Renal pelvis (tissue), 4 donors: ENCODE results near the gene ITGA7. TPM values are rescaled to one million over a fixed set of nuclear protein-coding genes. Genes with fewer than 3 reads are reported as not detected.

Experiments
- DNase-seq: peaks from one replicate; pipeline ENCODE4 v3.0.0-alpha.2; 2013
- polyA plus RNA-seq, 3 donors: library from polyadenylated mRNA; unstranded; fragments of 120-200 nt; gene quantifications; one replicate each; pipeline ENCODE4 v1.2.1, GENCODE V29; 2013; ENCODE audit not compliant: insufficient read length in 3 of 3

Gene ITGA7
- polyA plus RNA-seq, 3 donors: 38.2 to 43.3 (median 38.9) TPM

GRCh38 chr12:55703901-55704761 lies 3.6 kb downstream of the ITGA7 start:
- DNase-seq: no peak

DNA sequence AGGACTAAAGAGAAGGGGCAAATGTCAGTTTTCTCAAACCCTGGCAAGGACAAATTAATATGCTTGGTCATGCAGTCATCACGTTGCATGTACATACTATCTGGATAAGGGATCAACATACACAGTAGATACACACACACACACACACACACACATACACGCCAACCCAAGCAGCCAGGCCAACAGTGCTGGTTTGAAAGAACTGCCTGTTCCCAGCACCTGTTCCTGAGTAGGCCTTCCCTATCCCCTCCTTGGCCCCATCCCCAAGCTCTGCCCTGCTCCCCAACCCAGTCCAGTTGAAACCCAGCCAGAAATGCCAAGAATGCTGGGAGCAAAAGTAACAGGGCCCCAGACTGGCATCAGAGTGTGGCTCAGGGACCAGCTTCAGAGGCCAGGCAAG lies 4.4 kb downstream of the ITGA7 start:
- no peak for DNase-seq

DNA sequence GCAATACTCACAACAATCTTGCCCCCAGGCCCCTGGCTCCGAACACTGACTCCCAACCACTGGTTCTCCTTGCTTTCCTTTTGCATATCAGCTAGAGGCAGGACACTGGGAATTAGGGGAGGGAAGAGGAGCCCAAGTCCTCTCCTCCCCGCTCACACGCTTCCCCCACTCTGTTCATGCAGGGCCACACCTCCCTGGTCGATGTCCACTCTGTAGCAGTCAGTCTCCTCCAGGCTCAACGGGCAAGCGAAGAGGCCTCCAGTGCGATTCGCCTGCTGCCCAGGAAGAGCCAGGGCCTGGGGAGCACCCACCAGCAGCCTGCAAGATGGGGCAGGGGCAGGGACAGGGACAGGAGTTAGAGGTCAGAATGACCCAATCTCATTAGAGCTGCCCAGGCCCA lies 4.8 kb downstream of the ITGA7 start:
- no peak for DNase-seq

- DNase-seq: no peak
Measured at GRCh38 chr12:55700255-55701018, 7.3 kb downstream of the ITGA7 start.

GRCh38 chr12:55699471-55700055 lies 8.1 kb downstream of the ITGA7 start:
- no peak for DNase-seq

DNA sequence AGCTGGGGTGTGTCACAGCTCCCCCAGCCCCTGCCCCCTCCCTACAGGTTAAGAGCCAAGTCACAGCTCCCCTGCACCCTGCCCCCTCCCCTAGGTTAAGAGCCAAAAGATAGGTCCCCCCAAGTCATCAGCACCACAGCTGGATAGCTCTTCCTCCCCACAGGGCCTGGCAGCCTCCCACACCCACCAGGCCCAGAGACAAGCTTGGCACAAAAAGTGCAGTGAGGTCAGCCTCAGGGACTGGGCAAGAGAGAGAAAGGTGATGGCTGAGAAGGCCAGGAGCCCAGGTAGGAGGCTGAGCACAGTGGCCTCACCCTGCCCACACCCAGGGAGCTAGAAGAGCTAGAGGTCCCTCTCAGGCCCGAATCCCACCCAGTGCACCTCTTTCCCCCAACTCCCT lies 8.7 kb downstream of the ITGA7 start:
- DNase-seq: no peak

DNA sequence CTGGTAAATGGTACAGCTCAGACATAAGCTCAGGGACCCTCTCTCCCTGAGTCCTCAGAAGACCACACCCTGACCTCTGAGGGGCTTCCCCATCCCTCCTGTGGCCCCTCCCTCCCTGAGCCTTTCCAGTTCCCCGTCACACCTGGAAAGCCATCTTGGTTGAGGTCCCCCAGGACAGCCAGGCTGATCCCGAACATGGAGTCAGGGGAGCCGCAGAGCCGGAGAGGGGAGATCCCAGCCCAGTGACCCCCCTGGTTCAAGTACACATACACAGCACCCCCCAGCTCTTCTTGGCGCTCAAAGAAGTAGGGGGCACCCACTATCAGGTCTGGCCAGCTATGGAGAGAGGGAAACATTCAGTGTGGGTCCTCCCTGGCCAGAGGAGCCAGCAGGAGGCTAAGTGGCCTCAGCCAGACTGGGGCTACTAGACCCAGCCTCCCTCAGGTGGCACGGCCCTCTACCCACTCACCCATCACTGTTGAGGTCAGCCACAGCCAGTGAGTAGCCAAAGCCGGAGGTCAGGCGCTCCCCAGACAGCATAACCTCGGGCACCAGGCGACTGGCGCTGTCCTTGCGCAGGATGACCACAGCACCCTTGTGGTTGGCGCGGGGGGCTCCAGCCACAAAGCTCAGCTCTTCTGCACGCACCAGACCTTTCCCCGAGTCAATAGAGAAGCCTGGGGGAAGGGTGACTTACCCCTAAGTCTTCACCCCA lies 9.3 kb downstream of the ITGA7 start:
- DNase-seq: no peak

DNA sequence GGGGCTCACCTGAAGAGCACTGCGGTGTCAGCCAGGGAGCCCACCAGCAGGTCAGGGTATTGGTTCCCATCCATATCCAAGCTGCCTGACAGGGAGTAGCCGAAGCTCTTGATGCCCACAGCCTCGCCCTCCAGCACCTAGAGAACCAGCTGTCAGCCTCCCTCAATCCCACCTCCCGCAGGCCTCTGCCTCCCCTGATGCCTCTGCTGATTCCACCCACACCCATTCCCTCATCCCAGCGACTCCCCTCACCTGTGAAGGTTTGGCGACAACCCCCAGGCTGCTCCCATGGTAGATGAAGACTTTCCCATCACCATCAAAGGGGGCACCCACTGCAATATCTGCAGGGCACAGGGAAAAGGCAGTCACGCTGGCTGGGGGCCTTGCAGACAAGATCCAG lies 10.0 kb downstream of the ITGA7 start:
- DNase-seq: no peak

DNA sequence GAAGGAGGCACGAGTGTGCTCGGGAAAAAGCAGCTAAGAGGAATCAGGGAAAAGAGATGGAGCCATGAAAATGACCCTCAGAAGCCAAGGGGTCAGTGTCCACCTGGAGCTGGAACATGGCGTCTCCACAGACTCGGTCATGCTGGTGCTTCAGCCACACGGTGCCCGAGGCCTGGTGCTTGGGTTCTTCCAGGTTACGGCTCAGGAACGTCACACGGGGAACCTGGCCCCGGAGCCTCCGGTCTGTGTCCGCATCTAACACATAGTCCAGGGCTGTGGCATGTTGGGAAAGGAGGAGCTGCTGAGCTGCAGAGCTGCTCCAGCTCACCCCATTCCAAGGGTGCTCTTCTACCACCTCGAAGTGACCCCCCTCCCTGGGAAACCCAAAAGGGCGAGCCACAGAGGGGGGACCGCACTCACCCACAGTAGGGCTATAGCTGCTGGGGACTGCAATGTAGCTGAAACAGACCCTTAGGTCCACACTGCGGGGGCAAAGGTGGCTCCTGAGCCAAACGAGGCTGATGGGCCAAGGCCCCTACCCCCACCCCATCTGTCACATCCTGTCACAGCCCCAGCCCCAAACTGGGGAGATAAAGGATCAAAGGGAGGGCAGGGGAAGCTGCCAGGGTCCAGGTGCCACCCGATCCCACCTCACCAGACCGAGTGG lies 10.8 kb downstream of the ITGA7 start:
- no peak for DNase-seq

DNA sequence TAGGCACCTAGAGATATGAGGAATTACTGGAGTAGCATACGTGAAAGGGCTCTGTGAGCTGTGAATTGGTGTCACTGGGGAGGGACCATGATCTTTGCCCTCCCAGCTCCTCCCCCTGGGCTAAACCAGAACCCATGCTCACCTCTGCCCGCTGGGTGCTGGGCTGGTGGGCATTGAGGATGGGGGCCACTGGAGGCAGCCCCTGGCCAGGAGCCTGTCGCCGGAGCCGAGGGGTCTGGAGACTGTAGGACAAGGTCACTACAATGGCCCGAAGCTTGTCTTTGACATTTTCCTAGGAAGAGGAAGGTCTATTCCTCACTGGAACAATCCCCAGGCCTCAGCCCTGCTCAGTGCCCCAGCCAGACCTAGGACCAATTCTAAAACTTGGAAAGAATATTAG lies 11.6 kb downstream of the ITGA7 start:
- DNase-seq: no peak

- DNase-seq: no peak
Measured at GRCh38 chr12:55695349-55695748, 12.4 kb downstream of the ITGA7 start.

DNA sequence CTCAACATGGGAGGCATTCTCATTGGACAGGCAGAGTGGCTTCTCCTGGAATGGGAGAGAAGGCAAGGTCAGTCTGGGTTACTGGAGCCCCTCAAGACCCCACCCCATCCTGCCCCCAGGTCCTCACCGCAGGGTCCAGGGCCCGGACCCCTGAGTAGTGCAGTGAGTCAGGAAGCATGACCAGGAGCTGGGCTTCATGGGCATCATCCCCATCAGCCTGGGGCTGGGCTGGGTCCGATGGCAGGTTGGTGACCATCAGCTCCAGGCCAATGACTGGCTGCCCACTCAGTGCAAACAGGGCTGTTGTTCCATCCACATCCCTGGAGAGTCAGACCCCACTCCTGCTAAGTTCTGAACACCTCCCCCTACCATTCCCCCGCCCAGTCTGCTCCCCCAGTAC lies 13.1 kb downstream of the ITGA7 start:
- no peak for DNase-seq

- no peak for DNase-seq
Measured at GRCh38 chr12:55694188-55694515, 13.6 kb downstream of the ITGA7 start.

DNA sequence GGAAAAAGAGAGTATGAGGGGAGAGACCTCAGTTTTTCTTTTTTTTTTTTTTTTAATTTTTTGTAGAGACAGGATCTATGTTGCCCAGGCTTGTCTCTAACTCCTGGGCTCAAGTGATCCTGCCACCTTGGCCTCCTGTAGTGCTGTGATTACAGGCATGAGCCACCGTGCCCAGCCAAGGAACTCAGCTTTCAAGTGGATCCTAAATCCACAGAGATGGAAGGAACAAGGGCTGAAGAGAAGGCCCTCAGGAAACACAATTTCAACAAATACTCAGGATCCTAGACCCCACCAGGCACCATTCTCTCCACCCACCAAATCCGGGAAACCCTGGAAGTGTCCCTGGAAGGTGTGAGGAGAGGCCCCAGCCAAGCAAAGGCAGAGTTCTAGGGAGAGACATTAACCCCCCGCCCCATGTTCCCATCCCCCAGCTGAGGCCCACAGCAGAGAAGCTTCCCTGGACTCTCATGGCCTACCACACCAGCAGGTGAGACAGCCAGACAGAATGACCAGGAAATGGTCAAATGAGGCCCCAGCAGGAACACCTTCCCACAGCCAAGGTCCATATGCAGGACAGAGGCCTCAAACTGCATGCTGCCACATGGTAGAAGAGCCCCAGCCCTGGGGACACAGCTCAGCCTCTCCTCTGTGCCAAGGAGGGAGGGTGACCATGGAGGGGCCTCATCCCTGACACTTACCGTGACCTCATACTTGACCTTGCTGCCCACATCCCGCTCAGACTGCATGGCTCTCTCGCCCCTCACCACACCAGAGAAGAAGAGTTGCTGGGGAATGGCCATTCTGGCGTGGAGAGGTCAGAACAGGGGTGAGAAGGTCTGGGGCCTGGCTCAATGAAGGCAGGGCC lies 14.1 kb downstream of the ITGA7 start:
- DNase-seq: no peak

- no peak for DNase-seq
Measured at GRCh38 chr12:55692631-55693322, 14.9 kb downstream of the ITGA7 start.

DNA sequence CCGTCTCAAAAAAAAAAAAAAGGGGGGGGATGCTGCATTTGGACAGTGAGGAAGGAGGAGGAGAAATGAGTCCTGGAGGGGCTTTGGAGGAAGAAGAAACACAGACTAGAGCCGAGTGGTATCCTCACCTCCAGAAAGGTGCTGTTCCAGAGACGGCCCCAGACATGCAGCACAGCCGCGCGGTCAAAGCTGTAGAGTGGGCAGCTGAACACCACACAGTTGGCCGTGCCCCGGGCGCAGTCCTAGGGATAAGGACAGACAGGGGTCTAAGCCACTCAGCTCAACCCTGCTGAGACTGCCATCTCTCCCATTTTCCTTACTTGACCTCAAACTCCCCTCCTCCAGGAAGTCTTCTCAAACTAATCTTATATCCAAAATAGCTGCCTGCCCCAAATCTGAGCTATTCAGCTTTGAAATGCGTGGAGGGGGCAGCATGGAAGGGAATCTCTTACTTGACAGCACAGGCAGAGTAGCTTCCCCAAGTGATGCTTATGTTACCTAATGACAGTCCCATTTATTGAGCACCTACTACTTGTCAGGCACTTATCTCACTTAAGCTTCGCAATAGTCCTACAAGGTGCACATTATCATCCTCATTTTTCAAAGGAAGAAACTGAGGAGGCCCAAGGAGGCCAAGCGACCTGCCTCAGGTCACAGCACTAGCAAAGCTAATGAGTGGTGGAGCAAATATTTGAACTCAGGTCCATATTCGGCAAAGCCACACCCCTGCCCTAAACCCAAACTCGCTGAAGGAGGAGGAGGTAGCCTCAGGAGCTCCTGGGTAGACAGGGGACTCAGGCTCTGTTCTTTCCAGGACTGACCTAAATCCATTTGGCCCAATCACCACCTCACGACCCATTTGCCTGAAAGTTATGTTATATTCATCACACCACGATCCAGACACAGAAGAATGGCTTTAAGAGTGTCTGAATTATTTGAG lies 18.7 kb downstream of the ITGA7 start:
- no peak for DNase-seq

DNA sequence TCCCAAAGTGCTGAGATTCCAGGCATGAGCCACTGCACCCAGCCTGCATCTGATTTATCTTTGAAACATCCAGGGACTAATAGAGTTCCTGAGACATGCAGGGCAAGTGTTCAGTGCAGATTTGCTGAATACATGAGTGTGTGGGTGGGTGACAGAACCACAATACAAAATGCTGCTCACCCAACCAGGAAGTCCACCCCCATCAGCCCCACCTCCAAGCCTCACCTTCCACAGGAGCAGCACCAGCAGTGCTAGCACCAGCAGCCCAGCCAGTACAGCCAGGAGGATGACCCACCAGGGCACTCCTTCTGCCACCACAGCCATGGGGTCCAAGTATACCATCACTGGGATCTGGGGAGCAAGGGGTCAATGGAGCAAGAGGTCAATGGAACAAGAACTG lies 20.0 kb downstream of the ITGA7 start:
- DNase-seq: no peak

GRCh38 chr12:55686366-55687010 lies 21.2 kb downstream of the ITGA7 start:
- no peak for DNase-seq
